GM12878 (cell line): ENCODE data around the gene STON2. TPM values are rescaled to one million over a fixed set of nuclear protein-coding genes. Genes with fewer than 3 reads are reported as not detected.

Experiments
- ATAC-seq: fragments of 200-7000 bp; cut with Tn5 transposase; 3 replicates; pipeline ENCODE4 v1.9.1; 2020; ENCODE audit warnings: mild to moderate bottlenecking, moderate library complexity
- BruUV-seq: library from RNA; stranded (reverse); fragments of 400-500 nt; replicated peaks from 2 replicates; lab custom pipeline; 2021; lab: Mats Ljungman, UMichigan
- CTCF ChIA-PET: fragments of 300-600 bp; sonication (Branson Sonifier 250); formaldehyde crosslinking; extraction: SDS; loops from one replicate; lab custom pipeline; 2021; ENCODE audit warnings: inconsistent platforms; lab: Yijun Ruan, JAX
- POLR2A ChIA-PET: fragments of 350-600 bp; formaldehyde crosslinking; extraction: SDS; loops from one replicate; lab custom pipeline; 2021; ENCODE audit warnings: inconsistent platforms; lab: Charles Lee
- RAD21 ChIA-PET: fragments of 300-600 bp; sonication (Branson Sonifier 250); formaldehyde crosslinking; loops from one replicate; lab custom pipeline; 2023; ENCODE audit warnings: antibody characterized with exemption; ENCODE audit not compliant: unreplicated experiment; lab: Charles Lee
- SMC1A ChIA-PET: fragments of 300-600 bp; sonication (Branson Sonifier 250); formaldehyde crosslinking; loops from one replicate; lab custom pipeline; 2023; ENCODE audit not compliant: unreplicated experiment, uncharacterized antibody; lab: Charles Lee
- DNase-seq: peaks from one replicate; pipeline ENCODE4 v3.0.0-alpha.2; 2011; ENCODE audit warnings: low read depth, low spot score
- FAIRE-seq: peaks from 3 replicates; lab custom pipeline; 2011; peaks lifted over from hg19 to GRCh38; lab: Jason Lieb, UNC
- H2AFZ ChIP-seq: 2 replicates; pipeline ENCODE4 v1.6.0; 2011; ENCODE audit warnings: low read depth, low read length, control low read depth; ENCODE audit not compliant: control insufficient read depth
- H3K27ac ChIP-seq: 2 replicates; pipeline ENCODE4 v1.5.1; 2011; ENCODE audit warnings: control low read depth; ENCODE audit not compliant: control insufficient read depth, insufficient read depth
- H3K27me3 ChIP-seq, 2 experiments: replicated peaks in 1 of 2; 2 replicates each; pipeline versions ENCODE4 v1.6.0 to v1.6.1; 2011; ENCODE audit warnings: low read length in 1 of 2; ENCODE audit not compliant: control insufficient read depth in 2 of 2, insufficient read depth in 2 of 2
- H3K36me3 ChIP-seq, 2 experiments: 2 replicates each; pipeline ENCODE4 v1.5.1; 2011; ENCODE audit warnings: low read length in 1 of 2; ENCODE audit not compliant: control insufficient read depth in 2 of 2, insufficient read depth in 2 of 2
- H3K4me1 ChIP-seq: 2 replicates; pipeline ENCODE4 v1.6.1; 2011; ENCODE audit warnings: mild to moderate bottlenecking, low read length, moderate library complexity, mixed read lengths; ENCODE audit not compliant: control insufficient read depth, insufficient read depth
- H3K4me2 ChIP-seq: 2 replicates; pipeline ENCODE4 v1.6.0; 2011; ENCODE audit warnings: control low read depth; ENCODE audit not compliant: control insufficient read depth, insufficient read depth
- H3K4me3 ChIP-seq: fragments of 200-600 bp; sonication (generic); 2 replicates; pipeline ENCODE4 v1.5.1; 2016
- H3K79me2 ChIP-seq: 2 replicates; pipeline ENCODE4 v1.6.0; 2011; ENCODE audit warnings: low read length; ENCODE audit not compliant: control insufficient read depth, insufficient read depth
- H3K9ac ChIP-seq: 2 replicates; pipeline ENCODE4 v1.8.0; 2011; ENCODE audit warnings: low read length, control low read depth, mixed read lengths; ENCODE audit not compliant: control insufficient read depth, insufficient read depth
- H3K9me3 ChIP-seq: replicated peaks from 3 replicates; pipeline ENCODE4 v1.5.1; 2011; ENCODE audit warnings: mild to moderate bottlenecking, low read length; ENCODE audit not compliant: control insufficient read depth, insufficient read depth
- H4K20me1 ChIP-seq: 2 replicates; pipeline ENCODE4 v1.6.0; 2011; ENCODE audit not compliant: control insufficient read depth, insufficient read depth
- CTCF ChIP-seq, 3 experiments: IDR thresholded peaks in 2 of 3; conservative IDR thresholded peaks in 1 of 3; 2 replicates each; pipeline ENCODE4 v1.5.1; 2011; ENCODE audit warnings: low read depth in 3 of 3, low read length in 3 of 3, mild to moderate bottlenecking in 3 of 3, control low read depth in 2 of 3, moderate library complexity in 2 of 3, inconsistent platforms in 1 of 3, mixed read lengths in 1 of 3; ENCODE audit not compliant: control insufficient read depth in 2 of 3, insufficient read depth in 1 of 3; ENCODE audit errors: extremely low read depth in 1 of 3
- EED ChIP-seq: sonication (generic); IDR thresholded peaks from 2 replicates; pipeline ENCODE4 v1.6.1; 2016; ENCODE audit warnings: antibody characterized with exemption, low read depth
- GABPA ChIP-seq: IDR thresholded peaks from 2 replicates; pipeline ENCODE4 v1.6.1; 2014; ENCODE audit warnings: antibody characterized with exemption, low read depth, mild to moderate bottlenecking, inconsistent platforms
- HDAC6 ChIP-seq: fragments of 200-600 bp; sonication (generic); IDR thresholded peaks from one replicate; pipeline ENCODE4 v1.8.0; 2017; ENCODE audit warnings: antibody characterized with exemption; ENCODE audit not compliant: unreplicated experiment
- IKZF1 ChIP-seq: fragments of 450-650 bp; conservative IDR thresholded peaks from 2 replicates; pipeline ENCODE4 v1.6.1; 2017; ENCODE audit warnings: antibody characterized with exemption, mild to moderate bottlenecking
- PML ChIP-seq: IDR thresholded peaks from 2 replicates; pipeline ENCODE4 v1.6.1; 2012; ENCODE audit warnings: low read length, inconsistent platforms
- RAD21 ChIP-seq: IDR thresholded peaks from 2 replicates; pipeline ENCODE4 v1.6.1; 2011; ENCODE audit warnings: mild to moderate bottlenecking, low read depth, low read length, moderate library complexity; ENCODE audit not compliant: insufficient read depth
- RBBP5 ChIP-seq: fragments of 200-600 bp; sonication (generic); conservative IDR thresholded peaks from 2 replicates; pipeline ENCODE4 v1.6.1; 2016
- SMAD5 ChIP-seq: IDR thresholded peaks from 2 replicates; pipeline ENCODE4 v1.6.1; 2016; ENCODE audit warnings: antibody characterized with exemption, low read depth
- TBL1XR1 ChIP-seq: IDR thresholded peaks from 2 replicates; pipeline ENCODE4 v1.6.1; 2012; ENCODE audit warnings: low read depth, low read length, improper control_type of control experiment
- YBX1 ChIP-seq: fragments of 450-650 bp; IDR thresholded peaks from 2 replicates; pipeline ENCODE4 v1.6.1; 2016; ENCODE audit warnings: antibody characterized with exemption
- ZNF217 ChIP-seq: fragments of 450-650 bp; IDR thresholded peaks from 2 replicates; pipeline ENCODE4 v1.6.1; 2017; ENCODE audit warnings: antibody characterized with exemption, mild to moderate bottlenecking
- ZNF384 ChIP-seq: IDR thresholded peaks from 2 replicates; pipeline ENCODE4 v1.6.1; 2012; ENCODE audit warnings: low read depth, mild to moderate bottlenecking, low read length, improper control_type of control experiment, borderline replicate concordance
- WGBS: methylation state at CpG from one replicate; pipeline ENCODE4 v1.1.6; 2016; ENCODE audit warnings: low lambda C conversion rate; ENCODE audit not compliant: insufficient replicate concordance, insufficient coverage; ENCODE audit errors: missing lambda C conversion rate; 5-methylcytosine and 5-hydroxymethylcytosine counted together
- in situ Hi-C: fragments of 300-500 bp; cut with MboI; formaldehyde crosslinking; loops from 9 replicates; pipeline ENCODE4 v1.14.3; 2018; ENCODE audit warnings: mixed read lengths
- intact Hi-C: fragments of 100-400 bp; cut with micrococcal nuclease; formaldehyde crosslinking; loops from one replicate; pipeline ENCODE4 v1.14.2; 2022; ENCODE audit not compliant: unreplicated experiment
- polyA plus RNA-seq, 11 experiments: library from polyadenylated mRNA; depleted of rRNA in 4 of 11; unstranded in 6 of 11; stranded (reverse) in 5 of 11; fragments of >200 nt; fragmentation: Nextera tagmentation in 4 of 11; fragmentation: Illumina TruSeq in 1 of 11; extraction: Ambion mirVana in 4 of 11; extraction: Trizol in 1 of 11; gene quantifications; 1 replicate in 1 of 11; 2 replicates in 10 of 11; pipeline versions ENCODE4 v1.2.1 to v1.2.3, GENCODE V29; 2011 to 2016; ENCODE audit warnings: inconsistent platforms in 2 of 11, missing spikeins in 2 of 11, low read depth in 1 of 11
- total RNA-seq, 4 experiments: library from RNA; depleted of rRNA in 3 of 4; stranded (reverse); fragments of >200 nt in 3 of 4; fragmentation: Illumina TruSeq in 1 of 4; extraction: Trizol in 1 of 4; gene quantifications; 2 replicates each; pipeline versions ENCODE4 v1.2.1 to v1.2.3, GENCODE V29; 2013 to 2021

The STON2 gene
- total and polyA plus RNA-seq, 10 of the 15 experiments (the other 5 are each of a cell fraction or from before 2014, with no cell fraction given): 0.03 to 0.13 (median 0.03) TPM; not detected in 7

DNA sequence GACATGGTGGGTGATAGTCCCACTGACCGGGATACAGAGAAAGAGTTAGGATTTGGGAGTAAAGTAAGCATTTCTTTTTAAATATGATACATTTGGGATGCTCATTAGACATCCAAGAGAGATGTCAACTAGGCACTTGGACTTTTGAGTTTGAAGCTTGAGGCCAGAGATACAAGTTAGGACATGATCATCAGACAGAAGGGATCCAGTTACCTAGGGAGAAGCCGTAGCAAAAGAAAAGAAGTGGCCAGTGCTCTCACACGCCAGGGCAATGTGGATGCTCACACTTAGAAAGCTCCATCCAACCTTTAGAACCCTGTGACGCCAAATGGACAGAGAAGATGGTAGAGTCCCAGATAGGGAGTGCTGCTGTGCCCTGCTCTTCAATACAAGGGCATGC lies 14.0 kb upstream of the STON2 start (continued):
- TF ChIP-seq PML (no peak), SMAD5 (no peak), RBBP5 (no peak)

DNA sequence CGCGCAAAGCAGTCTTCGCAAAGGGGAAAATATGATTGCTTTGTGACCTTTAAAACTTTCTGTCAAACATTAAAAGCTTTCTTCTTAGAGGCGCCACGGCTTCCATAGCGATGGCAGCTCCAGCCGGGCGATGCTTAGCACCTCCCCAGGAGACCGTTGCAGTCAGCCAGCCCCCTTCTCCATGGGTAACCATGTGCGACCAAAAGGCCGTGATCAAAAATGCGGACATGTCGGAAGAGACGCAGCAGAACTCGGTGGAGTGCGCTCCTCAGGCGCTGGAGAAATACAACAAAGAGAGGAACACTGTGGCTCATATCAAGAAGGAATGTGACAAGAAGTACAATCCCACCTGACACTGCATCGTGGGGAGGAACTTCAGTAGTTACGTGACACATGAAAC lies 12.7 kb upstream of the STON2 start:
- no peak overlapping the region for H3K4me3 ChIP-seq
- intact Hi-C loops: no loop called here
- no peak overlapping the region for H2AFZ ChIP-seq
- DNase-seq (no peak), FAIRE-seq (no peak), ATAC-seq (no peak)
- no peaks in the 10 kb centered on the region for H3K9me3 ChIP-seq
- CTCF ChIA-PET: no interaction called here
- POLR2A ChIA-PET: no interaction called here
- no peak overlapping the region for H3K27ac ChIP-seq
- RAD21 ChIA-PET: no interaction called here
- H3K4me2 ChIP-seq: no peak overlapping the region
- H4K20me1 ChIP-seq: no peaks in the 10 kb centered on the region
- 0 out of 4 replicates have a peak, but pooled peaks cover 0 to 4% of the 10 kb centered on the region in 2 experiments for H3K27me3 ChIP-seq
- no peaks in the 10 kb centered on the region for H3K79me2 ChIP-seq
- SMC1A ChIA-PET: interaction anchor here (0.9 kb wide), 1 partner anchor 10 kb away, joined by 3 read pairs; no protein-coding TSS in a partner anchor
- no peak overlapping the region for H3K9ac ChIP-seq
- 68% methylated on average over 18 of the region's 19 CpGs for WGBS
- BruUV-seq: no TSS peak
- no peak for TF ChIP-seq RAD21
- TF ChIP-seq EED: no peak
- no peak for TF ChIP-seq ZNF217
- no peaks in the 10 kb centered on the region for H3K4me1 ChIP-seq
- no peaks in the 10 kb centered on the region for H3K36me3 ChIP-seq
- in situ Hi-C loops: no loop called here

DNA sequence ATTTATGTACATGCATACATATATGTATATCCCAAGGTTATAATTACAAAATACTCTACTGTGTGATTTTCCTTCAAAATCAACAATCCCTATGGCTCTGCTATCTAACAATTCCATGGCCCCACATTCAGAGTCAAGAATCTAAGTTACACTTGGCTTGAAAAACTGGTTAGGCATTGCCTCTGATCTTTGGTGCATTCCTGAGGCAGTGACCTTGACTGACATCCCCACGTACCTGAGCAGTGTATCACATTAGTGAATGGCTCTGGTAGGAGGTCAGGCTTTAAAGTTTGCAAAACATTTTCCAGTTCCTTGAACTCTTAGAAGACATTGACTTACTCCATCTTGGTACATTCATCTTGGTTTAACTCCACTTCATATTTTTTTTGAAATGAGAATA lies 8.5 kb upstream of the STON2 start:
- 5% methylated on average over 1 of the region's 1 CpG for WGBS
- POLR2A ChIA-PET: no interaction called here
- in situ Hi-C loops: no loop called here
- no peak overlapping the region for H3K4me3 ChIP-seq
- 0 out of 4 replicates have a peak, but pooled peaks cover 0 to 4% of the 10 kb centered on the region in 2 experiments for H3K27me3 ChIP-seq
- H3K79me2 ChIP-seq: no peaks in the 10 kb centered on the region
- ATAC-seq: no peak
- SMC1A ChIA-PET: no interaction called here
- no peak for DNase-seq
- CTCF ChIA-PET: no interaction called here
- H3K4me1 ChIP-seq: no peaks in the 10 kb centered on the region
- H3K9ac ChIP-seq: no peak overlapping the region
- no peaks in the 10 kb centered on the region for H4K20me1 ChIP-seq
- no peaks in the 10 kb centered on the region for H3K9me3 ChIP-seq
- TF ChIP-seq HDAC6: no peak
- no peak for TF ChIP-seq GABPA
- TF ChIP-seq ZNF384: no peak
- no peak for TF ChIP-seq TBL1XR1
- no peak for TF ChIP-seq YBX1
- no peak for TF ChIP-seq IKZF1
- no peak for TF ChIP-seq CTCF (IDR thresholded peaks at IDR 0.05 in 2 of 3, conservative IDR thresholded peaks at IDR 0.05 in 1 of 3; ENCODE audit: control insufficient read depth in 2 of 3, extremely low read depth in 1 of 3, insufficient read depth in 1 of 3, low read depth in 3 of 3, low read length in 3 of 3)
- RAD21 ChIA-PET: no interaction called here
- BruUV-seq: no TSS peak
- no peak overlapping the region for H3K27ac ChIP-seq
- intact Hi-C loops: no loop called here
- no peak overlapping the region for H3K4me2 ChIP-seq
- no peak for FAIRE-seq
- H2AFZ ChIP-seq: no peak overlapping the region
- H3K36me3 ChIP-seq: no peaks in the 10 kb centered on the region
